Medulla oblongata (tissue), 1 donor: ENCODE measurements around the gene RSU1.
"Not testable (repeated sequence)": the region's sequence is repeated elsewhere in the genome, so short reads cannot be mapped to it uniquely, and the experiment has no call there.

ENCODE experiments used
- DNase-seq: peaks from one replicate; pipeline ENCODE4 v3.0.0-alpha.2; 2015; ENCODE audit errors: extremely low spot score

Gene RSU1

GRCh38 chr10:16780338-16780880 is 36.8 kb downstream of the RSU1 start:
- DNase-seq: no peak

- DNase-seq: no peak
Measured at GRCh38 chr10:16779384-16779915, 37.8 kb downstream of the RSU1 start.

GRCh38 chr10:16777473-16778370 is 39.5 kb downstream of the RSU1 start:
- peak; percentile 70 for DNase-seq

- DNase-seq: no peak
Measured at GRCh38 chr10:16776896-16777295, 40.3 kb downstream of the RSU1 start.

GRCh38 chr10:16773334-16773733 is 43.9 kb downstream of the RSU1 start:
- DNase-seq: no peak

GRCh38 chr10:16770670-16771069 is 46.6 kb downstream of the RSU1 start:
- no peak for DNase-seq

GRCh38 chr10:16770141-16770540 is 47.1 kb downstream of the RSU1 start:
- no peak for DNase-seq

GRCh38 chr10:16769331-16769730 is 47.9 kb downstream of the RSU1 start:
- DNase-seq: no peak

- no peak for DNase-seq
Measured at GRCh38 chr10:16768702-16769101, 48.5 kb downstream of the RSU1 start.

- no peak for DNase-seq
Measured at GRCh38 chr10:16765509-16766375, 51.5 kb downstream of the RSU1 start.

GRCh38 chr10:16761300-16761699 is 55.9 kb downstream of the RSU1 start:
- DNase-seq: no peak

- no peak for DNase-seq
Measured at GRCh38 chr10:16756561-16757221, 60.5 kb downstream of the RSU1 start.

- DNase-seq: no peak
Measured at GRCh38 chr10:16754765-16755164, 62.5 kb downstream of the RSU1 start.

GRCh38 chr10:16752849-16753248 is 64.4 kb downstream of the RSU1 start:
- DNase-seq: not testable (repeated sequence)

GRCh38 chr10:16752099-16752498 is 65.1 kb downstream of the RSU1 start:
- no peak for DNase-seq

- no peak for DNase-seq
Measured at GRCh38 chr10:16751244-16751643, 66.0 kb downstream of the RSU1 start.

- no peak for DNase-seq
Measured at GRCh38 chr10:16750461-16750860, 66.8 kb downstream of the RSU1 start.

GRCh38 chr10:16748749-16749148 is 68.5 kb downstream of the RSU1 start:
- no peak for DNase-seq

GRCh38 chr10:16746856-16747255 is 70.4 kb downstream of the RSU1 start:
- DNase-seq: no peak

GRCh38 chr10:16745061-16745460 is 72.2 kb downstream of the RSU1 start:
- DNase-seq: no peak

- DNase-seq: no peak
Measured at GRCh38 chr10:16742165-16742960, 74.9 kb downstream of the RSU1 start.
